Fibroblast of gingiva (primary cell): ENCODE measurements around the gene RPTOR.
"Not testable (repeated sequence)": the region's sequence is repeated elsewhere in the genome, so short reads cannot be mapped to it uniquely, and the experiment has no call there.

ENCODE experiments used
- DNase-seq: peaks from one replicate; pipeline ENCODE4 v3.0.0-alpha.2; 2011; ENCODE audit warnings: low read depth

The RPTOR gene

DNA sequence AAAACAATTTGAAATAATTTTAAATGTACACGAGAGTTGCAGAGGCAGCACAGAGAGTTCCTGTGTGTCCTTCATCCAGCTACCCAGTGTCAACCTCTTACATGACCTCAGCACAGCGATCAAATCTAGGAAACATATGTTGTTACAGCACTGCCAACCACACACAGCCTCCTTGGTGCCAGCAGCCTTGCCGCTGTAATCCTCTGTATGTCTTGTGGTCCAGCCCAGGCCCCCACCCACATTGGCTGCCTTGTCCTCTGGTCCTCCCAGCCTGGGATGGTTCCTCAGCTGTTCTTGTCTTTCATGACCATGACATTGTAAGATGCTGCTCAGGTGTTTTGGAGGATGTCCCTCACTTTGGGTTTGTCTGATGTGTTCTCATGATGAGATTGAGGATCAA lies 178.0 kb downstream of the RPTOR start:
- peak; percentile 26 for DNase-seq

DNA sequence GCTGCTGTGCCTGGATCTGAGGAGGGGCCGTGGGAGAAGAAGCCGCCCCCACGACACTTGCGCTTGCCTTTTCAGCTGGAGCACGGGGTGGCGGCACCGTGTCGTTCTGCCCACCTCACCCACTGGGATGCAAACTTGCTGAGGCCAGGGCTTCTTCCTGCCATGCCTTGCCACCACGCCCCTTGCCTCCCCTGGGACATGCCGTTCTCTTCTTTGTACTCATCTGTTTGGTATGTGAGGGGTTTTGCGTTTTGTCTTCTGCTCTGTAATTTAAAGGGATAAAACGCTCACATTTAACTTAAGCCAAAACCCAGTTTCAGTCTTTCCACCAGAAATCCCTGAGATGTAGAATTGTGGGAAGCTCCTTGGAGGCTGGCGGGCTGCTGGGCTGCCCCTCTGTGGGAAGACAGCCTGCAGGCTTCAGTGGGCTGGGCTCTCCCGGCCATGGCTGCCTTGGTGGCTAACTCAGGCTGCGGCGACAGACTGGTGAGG lies 180.2 kb downstream of the RPTOR start:
- peak; percentile 83 for DNase-seq

DNA sequence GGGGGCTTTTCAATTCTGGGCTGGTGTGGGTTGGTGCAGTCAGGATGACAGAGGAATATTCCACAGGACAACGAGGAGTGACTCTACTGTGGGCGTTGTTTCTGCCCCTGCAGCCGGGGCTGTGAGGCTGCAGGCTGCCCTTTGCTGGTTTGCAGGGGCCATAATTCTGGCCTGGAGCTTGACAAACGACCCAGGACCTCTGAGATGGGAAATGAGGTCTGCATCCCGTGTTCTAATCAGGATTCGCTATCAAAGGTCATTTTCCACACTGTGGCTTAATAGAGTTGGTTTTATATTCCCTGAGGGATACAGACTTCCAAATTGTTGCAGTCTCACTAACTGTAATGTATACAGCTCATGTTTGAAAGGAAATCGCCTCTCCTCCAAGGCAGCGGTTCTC lies 180.9 kb downstream of the RPTOR start:
- peak; percentile 61 for DNase-seq

DNA sequence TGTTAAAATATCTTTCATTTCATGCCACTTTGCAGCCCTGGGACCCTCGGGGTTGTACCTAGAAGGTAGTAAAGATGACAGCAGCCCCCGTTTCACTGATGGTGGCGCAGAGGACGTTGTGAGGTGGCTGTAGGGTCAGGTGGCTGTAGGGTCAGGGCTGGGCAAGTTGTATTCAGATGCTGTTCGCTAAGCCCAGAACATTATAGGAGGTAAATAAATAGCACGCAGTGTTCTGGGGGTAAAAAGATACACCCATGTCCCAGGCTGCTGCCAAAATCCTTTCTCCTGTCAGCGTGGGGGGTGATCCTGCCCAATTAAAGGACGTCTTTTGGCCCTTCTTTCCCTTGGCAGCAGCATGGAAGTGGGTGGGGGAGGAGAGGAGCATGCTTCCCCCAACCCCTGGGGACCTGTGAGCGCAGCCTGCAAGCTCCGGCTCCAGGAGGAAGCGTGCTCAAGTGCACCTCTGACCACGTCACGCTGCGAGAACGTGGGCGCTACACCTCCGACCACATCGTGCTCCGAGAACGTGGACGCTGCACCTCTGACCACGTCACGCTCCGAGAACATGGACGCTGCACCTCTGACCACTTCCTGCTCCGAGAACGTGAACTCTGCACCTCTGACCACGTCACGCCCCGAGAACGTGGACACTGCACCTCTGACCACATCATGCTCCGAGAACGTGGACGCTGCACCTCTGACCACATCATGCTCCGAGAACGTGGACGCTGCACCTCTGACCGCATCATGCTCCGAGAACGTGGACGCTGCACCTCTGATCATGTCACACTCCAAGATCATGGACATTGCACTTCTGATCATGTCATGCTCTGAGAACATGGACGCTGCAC lies 182.1 kb downstream of the RPTOR start:
- no peak for DNase-seq

- DNase-seq: no peak
Measured at GRCh38 chr17:80727409-80727755, 182.7 kb downstream of the RPTOR start.

- DNase-seq: no peak
Measured at GRCh38 chr17:80729016-80729415, 184.4 kb downstream of the RPTOR start.

GRCh38 chr17:80729761-80730160 lies 185.1 kb downstream of the RPTOR start:
- DNase-seq: no peak

DNA sequence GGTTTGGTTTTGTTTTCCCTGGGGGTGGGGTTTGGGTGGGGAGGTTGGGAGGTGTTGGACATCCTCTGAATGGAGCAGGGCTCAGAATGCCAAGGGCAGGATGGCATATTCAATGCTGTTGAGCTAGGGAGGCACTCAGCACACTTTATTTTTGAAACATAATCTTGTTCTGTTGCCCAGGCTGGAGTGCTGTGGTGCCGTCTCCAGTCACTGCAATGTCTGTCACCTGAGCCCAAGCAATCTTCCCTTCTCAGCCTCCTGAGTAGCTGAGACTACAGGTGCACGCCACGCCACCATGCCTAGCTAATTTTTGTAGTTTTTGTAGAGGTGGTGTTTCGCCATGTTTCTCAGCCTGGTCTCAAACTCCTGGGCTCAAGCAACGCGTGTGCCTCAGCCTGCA lies 186.1 kb downstream of the RPTOR start:
- no peak for DNase-seq

DNA sequence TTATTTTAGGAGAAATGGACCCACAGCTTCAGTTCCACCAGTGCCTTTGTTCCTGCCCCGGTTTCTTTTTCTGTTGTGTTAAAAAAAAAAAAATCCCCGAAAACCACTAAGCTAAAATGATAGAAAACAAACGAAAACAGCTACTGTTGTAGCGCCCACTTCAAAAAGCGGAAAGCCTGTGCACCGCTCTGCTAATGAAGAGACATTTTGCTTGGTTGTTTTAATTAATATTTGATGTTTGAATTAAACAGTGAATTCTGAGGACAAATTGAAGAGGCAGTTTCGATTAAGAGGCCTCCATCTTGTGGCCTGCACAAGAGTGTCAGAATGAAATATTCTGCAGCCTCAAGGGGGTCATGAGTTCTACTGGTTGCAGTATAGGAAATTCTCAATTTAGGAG lies 186.7 kb downstream of the RPTOR start:
- no peak for DNase-seq

GRCh38 chr17:80732268-80732667 lies 187.6 kb downstream of the RPTOR start:
- peak; percentile 82 for DNase-seq

DNA sequence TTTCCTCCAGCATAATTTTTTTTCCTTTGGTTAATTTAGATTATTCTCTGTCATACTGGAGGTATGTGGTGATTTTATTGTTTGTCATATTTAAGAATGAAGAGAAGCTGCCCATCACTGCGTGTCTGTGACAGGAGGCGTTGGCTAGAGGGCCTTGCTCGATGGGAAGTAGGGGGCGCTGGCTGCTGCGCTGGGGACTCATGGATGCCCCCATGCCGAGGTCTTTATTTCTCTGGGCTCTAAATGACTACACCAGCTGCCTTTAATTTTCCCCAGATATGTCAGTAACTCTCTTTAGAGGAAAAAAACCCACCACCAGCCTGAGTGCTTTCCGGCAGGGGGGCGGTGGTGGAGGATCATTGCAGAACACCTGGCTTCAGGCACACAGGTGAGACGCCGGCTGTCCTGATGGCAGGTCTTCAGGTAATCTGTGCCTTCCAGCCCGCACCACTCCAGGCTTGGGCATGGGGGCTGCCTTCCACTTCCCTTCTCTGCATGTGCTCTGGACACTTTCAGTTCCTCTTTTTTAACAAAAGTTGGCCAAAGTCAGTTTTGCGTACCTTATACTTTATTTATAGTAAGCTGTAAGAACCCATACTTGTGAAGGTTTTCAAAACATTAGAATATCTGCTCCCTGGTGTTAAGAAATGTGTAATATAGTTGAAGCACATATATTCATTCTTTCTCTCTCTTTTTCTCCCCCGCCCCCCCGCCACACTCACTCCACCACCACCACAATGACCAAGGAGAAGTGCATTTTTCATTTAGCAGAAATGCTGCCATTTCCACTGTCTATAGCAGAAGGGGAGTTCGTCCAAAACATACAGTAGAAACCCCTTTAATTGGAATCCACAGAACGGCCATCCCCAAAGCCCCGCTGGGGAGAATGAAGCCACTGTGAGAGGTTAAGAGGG lies 192.7 kb downstream of the RPTOR start:
- no peak for DNase-seq

- DNase-seq: no peak
Measured at GRCh38 chr17:80738020-80738808, 193.6 kb downstream of the RPTOR start.

DNA sequence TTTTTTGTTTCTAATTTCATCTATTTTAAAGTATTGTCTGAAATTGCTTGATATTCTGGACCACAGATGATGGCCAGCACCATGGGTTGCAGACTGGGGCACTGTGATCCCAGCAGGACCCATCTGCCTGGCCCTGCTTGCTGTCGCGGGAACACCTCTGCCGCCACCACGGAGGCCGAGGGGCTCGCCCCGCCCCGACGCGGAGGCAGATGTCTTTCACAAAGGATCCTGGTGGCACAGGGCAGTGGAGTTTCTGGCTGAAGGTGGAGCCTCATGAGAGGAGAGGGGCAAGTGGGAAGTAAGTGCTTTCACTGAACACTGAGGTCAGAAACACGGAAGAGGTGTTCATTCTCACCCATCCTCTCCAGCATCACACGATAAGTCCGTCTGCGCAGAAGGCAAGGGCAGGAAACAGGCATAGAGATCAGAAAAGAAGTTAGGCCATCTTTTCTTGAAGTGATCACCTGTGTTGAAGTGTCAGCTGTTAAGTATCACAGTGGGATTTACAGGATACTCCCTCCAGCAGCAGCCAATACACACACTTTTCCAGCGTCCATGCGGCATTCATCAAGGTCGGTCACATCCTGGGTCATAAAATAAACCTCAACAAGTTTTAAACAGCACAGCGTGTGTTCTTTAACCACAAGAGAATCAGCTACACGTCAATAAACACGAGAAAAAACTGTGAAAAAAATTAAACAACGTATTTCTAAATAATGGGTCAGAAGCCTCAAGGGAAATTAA lies 194.5 kb downstream of the RPTOR start:
- no peak for DNase-seq

DNA sequence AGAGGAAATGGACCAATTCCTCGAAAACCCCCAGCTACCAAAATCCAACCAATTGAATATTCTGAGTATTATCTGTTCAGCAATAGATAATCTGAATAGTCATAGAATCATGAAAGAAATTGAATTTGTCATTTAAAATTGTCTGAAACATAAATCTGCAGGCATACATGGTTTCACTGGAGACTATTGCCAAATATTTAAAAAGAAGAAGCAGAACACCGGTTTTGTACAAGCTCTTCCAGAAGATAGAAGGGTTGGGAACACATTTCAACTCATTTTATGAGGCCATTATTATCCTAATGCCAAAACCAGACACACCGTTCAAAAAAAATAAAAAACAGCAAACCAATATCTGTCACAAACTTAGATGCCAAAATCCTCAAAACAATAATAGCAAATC lies 195.5 kb downstream of the RPTOR start:
- no peak for DNase-seq

DNA sequence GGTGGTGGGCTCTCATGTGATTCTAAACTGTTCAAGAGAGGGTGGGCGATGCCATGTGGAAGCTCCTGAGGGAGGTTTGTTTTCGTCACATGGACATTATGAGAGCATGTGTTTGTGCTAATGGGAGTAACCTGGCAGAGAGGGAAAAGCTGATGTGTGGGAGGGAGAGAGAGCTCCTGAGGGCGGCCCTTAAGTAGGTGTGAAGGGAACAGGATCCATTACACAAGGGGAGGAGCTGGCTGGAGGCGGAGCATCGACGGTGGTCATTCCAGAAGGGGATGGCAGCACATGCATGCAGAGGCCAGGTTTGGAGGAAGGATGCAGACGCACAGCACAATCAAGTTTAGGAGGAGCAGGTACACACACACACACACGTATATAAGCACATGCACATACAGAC lies 197.5 kb downstream of the RPTOR start:
- no peak for DNase-seq

DNA sequence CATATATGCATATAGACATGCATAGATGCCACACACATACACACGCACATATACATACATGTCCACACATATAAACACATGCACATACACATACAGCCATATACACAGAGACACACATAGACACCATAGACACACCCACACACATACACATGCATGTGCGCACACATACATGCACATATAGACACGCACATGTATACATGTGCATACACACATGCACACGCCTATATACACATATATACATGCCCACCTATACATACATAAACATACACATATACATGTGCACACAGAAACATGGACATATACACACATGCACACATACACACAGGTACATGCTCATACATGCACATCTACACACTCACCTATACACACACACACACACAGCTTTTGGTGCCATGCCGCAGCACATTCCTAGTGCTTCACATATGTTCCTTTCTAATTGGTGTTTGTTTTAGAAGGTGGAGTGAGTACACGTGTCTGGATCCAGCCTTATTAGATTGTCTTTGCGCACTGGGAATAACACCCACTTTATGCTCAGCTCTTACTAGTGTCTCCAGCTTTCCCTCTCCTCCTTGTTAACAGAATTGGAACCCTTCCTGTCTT lies 198.0 kb downstream of the RPTOR start:
- no peak for DNase-seq

DNA sequence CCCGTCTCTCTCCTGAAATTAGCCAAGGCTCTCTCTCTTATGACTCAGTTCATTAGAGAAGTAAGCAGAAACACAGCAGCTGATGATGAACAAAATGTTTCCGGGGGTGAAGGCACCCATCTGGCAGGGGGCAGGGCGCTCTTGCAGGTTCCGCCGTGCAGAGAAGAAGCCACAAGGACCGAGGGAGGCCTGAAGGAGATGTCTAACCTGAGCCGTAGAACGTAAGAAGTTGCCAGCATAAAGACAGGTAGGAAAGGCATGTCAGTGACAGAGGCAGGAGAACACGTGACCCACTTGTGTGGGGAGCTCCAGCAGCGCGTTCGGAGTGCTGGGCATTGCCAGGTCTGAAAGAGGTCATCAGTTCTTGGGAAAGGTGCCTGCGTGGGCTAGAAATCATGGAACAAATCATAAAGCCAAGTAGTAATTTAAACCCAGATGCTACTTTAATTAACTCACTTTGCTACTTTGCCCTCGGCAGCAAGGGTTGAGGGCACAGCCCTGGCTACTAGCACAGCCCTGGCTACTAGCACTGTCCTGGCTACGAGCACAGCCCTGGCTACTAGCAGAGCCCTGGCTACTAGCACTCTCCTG lies 198.6 kb downstream of the RPTOR start:
- peak; percentile 48 for DNase-seq

DNA sequence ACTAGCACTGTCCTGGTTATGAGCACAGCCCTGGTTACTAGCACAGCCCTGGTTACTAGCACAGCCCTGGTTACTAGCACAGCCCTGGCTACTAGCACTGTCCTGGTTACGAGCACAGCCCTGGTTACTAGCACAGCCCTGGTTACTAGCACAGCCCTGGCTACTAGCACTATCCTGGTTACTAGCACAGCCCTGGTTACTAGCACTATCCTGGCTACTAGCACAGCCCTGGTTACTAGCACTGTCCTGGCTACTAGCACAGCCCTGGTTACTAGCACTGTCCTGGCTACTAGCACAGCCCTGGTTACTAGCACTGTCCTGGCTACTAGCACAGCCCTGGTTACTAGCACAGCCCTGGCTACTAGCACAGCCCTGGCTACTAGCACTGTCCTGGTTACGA lies 199.3 kb downstream of the RPTOR start:
- DNase-seq: not testable (repeated sequence)

- not testable (repeated sequence) for DNase-seq
Measured at GRCh38 chr17:80744725-80745124, 200.1 kb downstream of the RPTOR start.

DNA sequence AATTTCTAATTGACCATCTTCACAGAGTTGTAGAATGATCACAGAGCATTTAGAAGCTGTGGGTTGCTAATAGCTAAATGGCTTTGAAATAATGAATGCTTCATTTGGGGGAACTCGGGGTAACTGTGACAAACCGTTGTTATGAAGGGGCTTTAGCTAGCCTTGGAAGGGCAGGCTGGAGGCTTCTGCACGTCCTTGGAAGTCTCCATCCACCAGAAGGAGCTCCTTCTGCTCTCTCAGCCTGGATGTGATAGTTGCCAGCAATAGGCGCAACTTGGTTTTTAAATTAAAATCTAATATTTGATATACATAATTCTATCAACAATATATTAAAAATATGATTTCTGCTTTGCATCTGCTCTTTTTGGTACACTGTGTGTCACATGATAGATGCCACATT lies 200.5 kb downstream of the RPTOR start:
- DNase-seq: no peak
